ENCODE measurements around the gene SFRP2.

GRCh38 chr4:153817466-153817865 is 28.6 kb upstream of the SFRP2 start:
- TF ChIP-seq POLR2A (IDR thresholded peaks at IDR 0.05) (no peak), CTCF (IDR thresholded peaks at IDR 0.05) (no peak)

Data from uterus (tissue), 2 donors.